T-helper 17 cell (primary cell): ENCODE measurements around the gene PRR14. TPM values are rescaled to one million over a fixed set of nuclear protein-coding genes. Genes with fewer than 3 reads are reported as not detected.
A peak's percentile ranks its signal among the peaks of the same experiment; 100 is the strongest.
"Not testable (repeated sequence)": the region's sequence is repeated elsewhere in the genome, so short reads cannot be mapped to it uniquely, and the experiment has no call there.

Experiments
- ATAC-seq: fragments of 150-1000 bp; cut with Tn5 transposase; 2 replicates; pipeline ENCODE4 v1.10.0; 2021; ENCODE audit warnings: mild to moderate bottlenecking, moderate library complexity
- DNase-seq, 3 donors: peaks; one replicate each; pipeline versions ENCODE4 v3.0.0 to v3.0.0-alpha.2; 2020 to 2021
- H3K9me3 ChIP-seq: one replicate; pipeline ENCODE4 v1.7.0; 2013; ENCODE audit warnings: low read length, mild to moderate bottlenecking; ENCODE audit not compliant: control insufficient read depth, poor library complexity, severe bottlenecking
- H3K27ac Mint-ChIP-seq: one replicate; pipeline ENCODE4 v1.8.0; 2022; ENCODE audit warnings: mild to moderate bottlenecking, moderate library complexity, mixed read lengths
- H3K27me3 Mint-ChIP-seq: one replicate; pipeline ENCODE4 v1.8.0; 2022; ENCODE audit warnings: mixed read lengths
- H3K36me3 Mint-ChIP-seq: one replicate; pipeline ENCODE4 v1.8.0; 2022; ENCODE audit warnings: low read depth, mixed read lengths
- H3K4me1 Mint-ChIP-seq: one replicate; pipeline ENCODE4 v1.8.0; 2022; ENCODE audit warnings: mild to moderate bottlenecking, mixed read lengths
- H3K4me3 Mint-ChIP-seq: one replicate; pipeline ENCODE4 v1.8.0; 2022; ENCODE audit warnings: mild to moderate bottlenecking, moderate library complexity, mixed read lengths
- total RNA-seq, 4 donors: library from RNA in 2 of 4; stranded (reverse) in 2 of 4; gene quantifications; one replicate each; pipeline ENCODE4 v1.2.3 and lab custom pipeline; 2022 to 2026

Gene PRR14
- total RNA-seq, 2 donors from 2014 or later: 74.1 to 89.1 TPM

DNA sequence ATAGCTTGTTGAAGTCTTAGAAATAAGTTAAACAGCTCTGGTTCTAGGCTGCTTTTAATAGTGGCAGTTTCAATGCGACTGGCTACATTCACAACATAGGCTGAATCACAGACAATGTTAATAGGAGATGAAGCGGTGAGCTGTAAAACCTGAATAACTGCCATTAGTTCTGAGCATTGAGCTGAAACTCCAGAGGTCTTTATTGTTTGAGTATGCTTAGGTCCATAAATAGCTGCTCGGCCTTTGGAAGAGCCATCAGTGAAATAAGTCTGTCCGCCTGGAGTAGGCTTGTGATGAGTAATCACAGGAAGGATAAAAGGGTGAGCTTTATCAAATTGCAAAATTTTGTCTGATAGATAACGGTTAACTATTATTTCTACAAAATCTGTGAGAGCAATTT lies 31.1 kb upstream of the PRR14 start:
- DNase-seq (no peak), ATAC-seq (no peak)
- H3K4me1 Mint-ChIP-seq: no peaks in the 10 kb centered on the region
- no peaks in the 10 kb centered on the region for H3K36me3 Mint-ChIP-seq
- H3K9me3 ChIP-seq: no peaks in the 10 kb centered on the region
- no peak overlapping the region for H3K27ac Mint-ChIP-seq
- peaks cover 18% of the 10 kb centered on the region for H3K27me3 Mint-ChIP-seq
- H3K4me3 Mint-ChIP-seq: no peak overlapping the region

DNA sequence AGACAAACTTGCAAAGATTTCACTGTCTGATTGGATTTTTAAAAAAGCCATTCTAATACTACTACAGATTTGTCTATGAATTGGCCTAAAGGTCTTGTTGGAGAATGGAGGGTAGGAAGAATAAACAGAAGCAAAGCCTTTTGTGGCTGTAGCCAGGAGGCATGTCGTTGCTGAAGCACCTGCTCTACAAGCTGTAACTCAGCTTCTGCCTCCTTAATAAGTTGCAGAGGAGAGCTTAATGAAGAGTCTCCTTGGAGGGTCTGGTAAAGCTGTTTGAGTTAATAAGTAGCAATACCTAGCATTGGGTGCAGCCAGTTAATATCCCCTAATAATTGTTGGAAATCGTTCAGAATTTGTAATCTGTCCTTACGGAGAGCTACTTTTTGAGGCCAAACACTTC lies 30.6 kb upstream of the PRR14 start:
- H3K9me3 ChIP-seq: no peaks in the 10 kb centered on the region
- DNase-seq (no peak), ATAC-seq (no peak)
- Mint-ChIP-seq H3K4me1 (no peaks in the 10 kb centered on the region), H3K4me3 (no peak overlapping the region), H3K36me3 (no peaks in the 10 kb centered on the region), H3K27me3 (peaks cover 18% of the 10 kb centered on the region), H3K27ac (no peak overlapping the region)

DNA sequence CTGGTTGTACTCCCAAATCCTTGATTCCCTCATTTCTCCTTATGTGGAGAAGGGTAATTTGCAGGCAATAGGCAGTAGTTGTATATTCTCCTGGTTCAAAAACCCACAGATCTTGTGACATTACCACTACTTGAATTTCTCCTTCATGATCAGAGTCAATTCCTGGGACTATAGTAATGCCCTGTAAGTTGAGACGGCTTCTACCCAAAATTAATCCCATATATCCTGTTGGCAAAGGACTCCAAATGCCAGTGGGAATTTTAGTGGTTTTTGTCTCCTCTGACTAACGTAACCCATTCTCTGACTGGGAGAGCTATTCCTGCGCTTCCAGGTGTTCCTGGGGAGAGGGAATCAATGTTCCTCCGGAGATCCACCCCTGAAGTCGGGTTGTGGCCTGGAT lies 29.0 kb upstream of the PRR14 start:
- H3K27me3 Mint-ChIP-seq: peaks cover 18% of the 10 kb centered on the region
- no peaks in the 10 kb centered on the region for H3K9me3 ChIP-seq
- DNase-seq (no peak), ATAC-seq (no peak)
- H3K4me1 Mint-ChIP-seq: no peaks in the 10 kb centered on the region
- H3K4me3 Mint-ChIP-seq: no peak overlapping the region
- no peaks in the 10 kb centered on the region for H3K36me3 Mint-ChIP-seq
- H3K27ac Mint-ChIP-seq: no peak overlapping the region

DNA sequence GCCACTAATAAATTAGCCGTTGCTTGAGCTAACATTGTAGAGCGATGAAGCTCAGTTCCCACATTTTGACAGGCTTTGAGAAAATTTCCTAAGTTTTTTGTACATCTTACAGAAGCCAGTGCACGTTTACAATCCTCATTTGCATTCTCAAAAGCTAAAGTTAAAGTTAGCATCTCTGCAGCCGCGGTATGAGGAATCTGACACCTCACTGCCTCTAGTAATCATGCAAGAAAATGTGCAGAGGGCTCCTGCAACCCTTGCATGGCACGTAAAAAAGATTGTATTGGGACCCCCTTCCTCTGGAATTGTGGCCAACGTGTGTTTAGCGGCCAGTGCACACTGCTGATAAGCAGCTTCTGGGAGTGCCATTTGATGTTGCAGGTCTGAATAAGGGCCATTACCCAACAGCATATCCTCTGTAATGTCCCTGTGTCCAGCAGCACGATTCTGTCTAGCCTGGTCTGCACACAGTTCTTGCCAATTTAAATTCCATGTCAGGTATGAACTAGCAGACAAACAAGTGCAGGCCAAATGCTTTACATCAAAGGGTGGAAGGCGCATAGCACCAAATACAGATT lies 28.2 kb upstream of the PRR14 start:
- ATAC-seq (no peak), DNase-seq (no peak)
- Mint-ChIP-seq H3K27me3 (peaks cover 18% of the 10 kb centered on the region), H3K4me1 (no peaks in the 10 kb centered on the region), H3K27ac (no peak overlapping the region), H3K36me3 (no peaks in the 10 kb centered on the region), H3K4me3 (no peak overlapping the region)
- H3K9me3 ChIP-seq: no peaks in the 10 kb centered on the region

DNA sequence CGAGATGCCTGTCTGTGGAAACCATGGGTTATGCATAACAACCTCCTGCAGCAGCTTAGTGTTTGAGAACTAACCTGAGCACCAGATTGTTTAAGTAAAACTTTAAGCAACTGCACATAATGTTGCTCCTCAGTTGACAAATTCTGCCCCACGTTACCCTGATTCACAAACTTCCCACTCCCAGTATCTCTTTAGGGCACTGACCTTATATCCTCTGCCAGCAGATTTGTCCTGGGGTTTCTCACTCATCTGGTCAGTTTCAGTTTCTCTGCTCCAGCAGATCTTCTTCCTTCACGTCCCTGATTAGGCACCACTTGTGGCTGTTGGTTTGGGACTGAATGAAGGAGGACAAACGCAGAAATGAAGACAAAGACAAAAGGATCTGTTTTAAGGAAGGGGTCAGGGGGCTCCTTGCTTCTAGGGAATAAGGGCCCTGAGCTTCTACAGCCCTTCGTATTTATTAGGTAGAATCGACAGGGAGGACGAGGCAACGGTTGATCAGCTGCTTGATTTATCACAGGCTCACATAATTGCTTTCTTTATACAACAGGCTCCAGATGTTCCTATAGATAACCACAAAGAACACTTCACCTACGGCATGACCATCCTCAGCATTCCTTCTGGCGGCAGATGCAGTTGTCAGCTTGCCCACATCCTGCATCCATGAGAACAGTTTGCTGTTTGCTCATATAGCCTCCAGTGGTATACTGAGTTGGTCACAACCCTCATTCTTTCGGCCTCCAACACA lies 27.1 kb upstream of the PRR14 start:
- DNase-seq: no peak
- ATAC-seq: no peak
- no peak overlapping the region for H3K27ac Mint-ChIP-seq
- H3K27me3 Mint-ChIP-seq: peaks cover 18% of the 10 kb centered on the region
- H3K4me3 Mint-ChIP-seq: no peak overlapping the region
- H3K36me3 Mint-ChIP-seq: no peaks in the 10 kb centered on the region
- peaks cover 2% of the 10 kb centered on the region for H3K4me1 Mint-ChIP-seq
- H3K9me3 ChIP-seq: no peaks in the 10 kb centered on the region

DNA sequence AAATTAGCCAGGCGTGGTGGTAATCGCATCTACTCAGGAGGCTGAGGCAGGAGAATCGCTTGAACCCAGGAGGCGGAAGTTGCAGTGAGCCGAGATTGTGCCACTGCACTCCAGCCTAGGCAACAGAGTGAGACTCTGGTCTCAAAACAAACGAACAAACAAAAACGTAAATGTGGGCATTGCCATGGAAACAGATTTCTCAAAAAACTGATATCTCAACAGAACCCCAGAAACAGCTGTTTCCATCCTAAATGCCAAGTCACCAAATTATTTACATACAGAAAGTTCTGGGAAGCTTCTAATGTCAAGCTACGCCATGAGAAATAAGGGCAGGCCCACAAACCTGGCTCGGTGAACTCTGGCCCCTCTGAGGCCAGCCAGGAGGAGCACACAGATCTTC lies 24.5 kb upstream of the PRR14 start:
- Mint-ChIP-seq H3K36me3 (no peaks in the 10 kb centered on the region), H3K4me1 (peaks cover 5% of the 10 kb centered on the region)
- no peak for ATAC-seq

DNA sequence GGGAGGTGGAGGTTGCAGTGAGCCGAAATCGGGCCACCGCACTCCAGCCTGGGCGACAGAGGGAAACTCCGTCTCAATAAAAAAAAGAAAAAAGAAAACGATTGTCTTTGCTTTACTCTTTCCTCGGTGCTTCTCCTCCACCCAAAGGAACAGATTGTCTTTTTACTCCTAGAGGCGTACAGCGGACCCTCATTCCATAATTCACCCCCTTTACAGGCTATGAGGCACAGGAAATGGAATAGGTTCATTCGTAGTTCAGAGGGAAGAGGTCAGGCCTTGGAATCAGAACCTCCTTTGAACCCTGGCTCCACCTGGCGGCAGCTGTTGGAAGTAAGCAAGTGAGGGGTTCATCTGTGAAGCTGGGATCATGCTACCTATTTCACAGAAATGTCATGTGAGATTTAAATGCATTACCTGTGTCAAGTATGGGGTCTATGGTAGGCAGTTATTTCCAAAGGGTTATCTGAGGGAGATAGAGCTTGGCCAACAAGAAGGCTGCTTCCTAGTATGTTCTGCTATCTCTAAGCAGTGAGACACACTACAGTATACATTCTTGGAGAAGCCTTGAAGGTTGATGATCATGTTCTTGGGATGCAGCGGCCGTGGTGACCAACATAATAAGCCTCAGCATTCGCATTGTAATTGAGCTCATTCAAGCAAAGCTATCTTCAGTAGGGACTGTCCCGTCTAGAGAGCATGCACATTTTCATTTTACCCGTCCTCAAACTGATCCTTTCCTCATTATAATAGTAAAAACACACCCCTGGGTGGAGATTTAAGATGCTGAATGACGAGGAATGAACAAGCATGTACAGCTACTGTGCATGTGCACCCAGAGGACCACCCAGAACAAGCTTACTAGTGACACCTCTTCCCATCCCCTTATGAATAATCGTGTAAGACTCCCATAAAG lies 21.9 kb upstream of the PRR14 start:
- H3K27ac Mint-ChIP-seq: peak overlapping the region; percentile 41
- DNase-seq (peak; percentile 70 to 85 (median 72)), ATAC-seq (peak; percentile 95)
- no peaks in the 10 kb centered on the region for H3K27me3 Mint-ChIP-seq
- peaks cover 5% of the 10 kb centered on the region for H3K4me1 Mint-ChIP-seq
- no peaks in the 10 kb centered on the region for H3K36me3 Mint-ChIP-seq
- peak overlapping the region; percentile 81 for H3K4me3 Mint-ChIP-seq
- no peaks in the 10 kb centered on the region for H3K9me3 ChIP-seq

More for the DNA sequence above, 24.5 kb upstream of the PRR14 start:
- Mint-ChIP-seq H3K27me3 (peaks cover 18% of the 10 kb centered on the region), H3K27ac (peak overlapping the region; percentile 19), H3K4me3 (no peak overlapping the region)
- no peaks in the 10 kb centered on the region for H3K9me3 ChIP-seq
- no peak for DNase-seq

DNA sequence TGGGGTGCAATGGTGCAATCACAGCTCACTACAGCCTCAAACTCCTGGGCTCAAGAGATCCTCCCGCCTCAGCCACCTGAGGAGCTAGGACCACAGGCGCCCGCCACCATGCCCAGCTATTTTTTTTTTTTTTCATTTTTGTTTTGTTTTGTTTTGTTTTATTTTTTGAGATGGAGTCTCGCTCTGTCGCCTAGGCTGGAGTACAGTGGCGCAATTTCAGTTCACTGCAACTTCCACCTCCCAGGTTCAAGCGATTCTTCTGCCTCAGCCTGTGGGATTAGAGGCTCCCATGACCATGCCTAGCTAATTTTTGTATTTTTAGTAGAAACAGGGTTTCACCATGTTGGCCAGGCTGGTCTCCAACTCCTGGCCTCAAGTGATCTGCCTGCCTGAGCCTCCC lies 18.3 kb upstream of the PRR14 start:
- ATAC-seq, H3K4me1 Mint-ChIP-seq, H3K36me3 Mint-ChIP-seq, H3K27ac Mint-ChIP-seq, H3K4me3 Mint-ChIP-seq, H3K27me3 Mint-ChIP-seq, H3K9me3 ChIP-seq, DNase-seq: not testable (repeated sequence)

DNA sequence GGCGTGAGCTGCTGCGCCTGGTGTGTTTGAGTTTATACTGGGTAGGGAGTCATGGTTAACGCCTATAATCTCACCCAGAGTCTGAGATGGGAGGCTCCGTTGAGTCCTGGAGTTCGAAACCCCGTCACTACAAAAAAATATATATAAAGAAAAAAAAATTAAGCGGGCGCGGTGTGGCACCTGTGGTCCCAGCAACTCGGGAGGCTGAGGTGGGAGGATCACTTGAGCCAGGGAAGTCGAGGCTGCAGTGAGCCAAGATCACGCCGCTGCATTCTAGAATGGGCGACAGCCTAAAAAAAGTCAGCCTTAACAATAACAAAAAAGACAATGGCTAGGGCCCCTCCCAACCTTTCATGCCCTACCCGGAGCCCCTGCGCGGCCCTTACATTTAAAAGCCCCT lies 17.2 kb upstream of the PRR14 start:
- ATAC-seq (no peak), DNase-seq (no peak)
- Mint-ChIP-seq H3K4me3 (peak overlapping the region; percentile 96), H3K27me3 (no peaks in the 10 kb centered on the region), H3K36me3 (peaks cover 2% of the 10 kb centered on the region), H3K27ac (peak overlapping the region; percentile 98), H3K4me1 (peaks cover 8% of the 10 kb centered on the region)
- no peaks in the 10 kb centered on the region for H3K9me3 ChIP-seq

DNA sequence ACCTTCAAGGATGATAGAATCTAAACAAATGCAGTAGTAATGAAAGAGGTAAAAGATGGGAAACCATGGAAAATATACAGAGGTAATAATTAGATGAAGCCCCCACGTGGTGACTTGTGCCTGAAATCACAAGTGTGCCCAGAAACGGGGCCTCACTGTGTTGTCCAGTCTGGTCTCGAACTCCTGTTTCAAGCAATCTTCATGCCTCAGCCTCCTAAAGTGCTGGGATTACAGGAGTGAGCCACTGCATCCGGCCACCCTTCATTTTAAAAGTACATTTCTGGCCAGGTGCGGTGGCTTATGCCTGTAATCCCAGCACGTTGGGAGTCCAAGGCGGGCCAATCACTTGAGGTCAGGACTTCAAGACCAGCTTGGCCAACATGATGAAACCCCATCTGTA lies 14.2 kb upstream of the PRR14 start:
- Mint-ChIP-seq H3K27ac (no peak overlapping the region), H3K4me1 (peaks cover 4% of the 10 kb centered on the region), H3K4me3 (no peak overlapping the region), H3K36me3 (peaks cover 2% of the 10 kb centered on the region), H3K27me3 (no peaks in the 10 kb centered on the region)
- ATAC-seq: no peak
- no peak for DNase-seq
- H3K9me3 ChIP-seq: no peaks in the 10 kb centered on the region

DNA sequence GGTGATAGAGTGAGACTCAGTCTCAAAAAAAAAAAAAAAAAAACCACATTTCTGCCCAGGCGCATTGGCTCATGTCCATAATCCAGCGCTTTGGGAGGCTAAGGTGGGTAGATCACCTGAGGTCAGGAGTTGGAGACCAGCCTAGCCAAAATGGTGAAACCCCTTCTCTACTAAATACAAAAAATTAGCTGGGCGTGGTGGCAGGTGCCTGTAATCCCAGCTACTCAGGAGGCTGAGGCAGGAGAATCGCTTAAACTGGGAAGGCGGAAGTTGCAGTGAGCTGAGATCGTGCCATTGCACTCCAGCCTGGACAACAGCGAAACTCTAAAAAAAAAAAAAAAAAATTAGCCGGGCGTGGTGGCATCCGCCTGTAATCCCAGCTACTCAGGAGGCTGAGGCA lies 13.6 kb upstream of the PRR14 start:
- ATAC-seq, H3K27me3 Mint-ChIP-seq, H3K36me3 Mint-ChIP-seq, DNase-seq, H3K4me3 Mint-ChIP-seq, H3K27ac Mint-ChIP-seq, H3K9me3 ChIP-seq, H3K4me1 Mint-ChIP-seq: not testable (repeated sequence)

DNA sequence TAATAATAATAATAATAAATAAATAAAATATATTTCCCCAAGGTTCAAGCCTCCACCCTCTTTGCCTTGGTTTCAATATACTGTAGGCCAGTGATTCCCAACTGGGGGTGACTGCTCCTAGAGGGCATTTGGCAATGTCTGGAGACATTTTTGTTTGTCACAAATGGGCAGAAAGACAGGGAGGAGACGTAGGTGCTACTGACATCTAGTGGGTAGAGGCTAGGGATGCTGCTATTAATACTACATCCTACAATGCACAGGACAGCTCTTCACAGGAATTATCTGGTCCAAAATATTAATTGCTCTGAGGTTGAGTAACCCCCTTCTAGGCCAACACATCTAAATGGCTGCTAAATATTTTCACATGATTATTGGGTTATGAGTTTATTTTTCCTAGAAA lies 12.8 kb upstream of the PRR14 start:
- no peak overlapping the region for H3K27ac Mint-ChIP-seq
- H3K4me1 Mint-ChIP-seq: peaks cover 4% of the 10 kb centered on the region
- no peak overlapping the region for H3K4me3 Mint-ChIP-seq
- H3K9me3 ChIP-seq: no peaks in the 10 kb centered on the region
- DNase-seq: no peak
- no peaks in the 10 kb centered on the region for H3K27me3 Mint-ChIP-seq
- H3K36me3 Mint-ChIP-seq: peaks cover 2% of the 10 kb centered on the region
- ATAC-seq: no peak

DNA sequence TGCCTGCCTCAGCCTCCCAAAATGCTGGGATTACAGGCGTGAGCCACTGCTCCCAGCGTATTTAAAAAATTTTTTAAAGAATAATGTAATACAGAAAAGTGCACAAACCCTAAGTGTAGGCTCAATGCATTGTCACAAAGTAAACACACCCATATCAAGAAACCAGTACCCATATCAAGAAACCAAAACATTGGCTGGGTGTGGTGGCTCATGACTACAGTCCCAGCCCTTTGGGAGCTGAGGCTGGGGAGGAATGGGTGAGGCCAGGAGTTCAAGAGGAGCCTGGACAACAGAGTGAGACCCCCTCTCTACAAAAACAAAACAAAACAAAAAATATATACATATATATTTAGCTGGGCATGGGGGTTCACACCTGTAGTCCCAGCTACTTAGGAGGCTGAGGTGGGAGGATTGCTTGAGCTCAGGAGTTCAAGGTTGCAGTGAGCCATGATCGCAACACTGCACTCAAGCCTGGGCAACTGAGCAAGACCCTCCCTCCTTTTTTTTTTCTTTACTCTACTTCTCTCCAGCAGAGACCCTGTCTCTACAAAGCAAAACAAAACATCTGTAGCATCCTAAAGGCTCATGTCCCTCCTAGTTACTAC lies 9.3 kb upstream of the PRR14 start:
- DNase-seq (no peak), ATAC-seq (no peak)
- H3K4me3 Mint-ChIP-seq: no peak overlapping the region
- H3K36me3 Mint-ChIP-seq: no peaks in the 10 kb centered on the region
- H3K27me3 Mint-ChIP-seq: no peaks in the 10 kb centered on the region
- no peak overlapping the region for H3K27ac Mint-ChIP-seq
- no peaks in the 10 kb centered on the region for H3K9me3 ChIP-seq
- H3K4me1 Mint-ChIP-seq: no peaks in the 10 kb centered on the region
